GM18517 (cell line): Measurements from ENCODE around the gene LARP4.
"Not testable (repeated sequence)": the region's sequence is repeated elsewhere in the genome, so short reads cannot be mapped to it uniquely, and the experiment has no call there.

Experiments used
- ATAC-seq: cut with Tn5 transposase; IDR thresholded peaks from one replicate; pipeline ENCODE4 v1.9.1; 2021; ENCODE audit warnings: mild to moderate bottlenecking, moderate library complexity; ENCODE audit not compliant: unreplicated experiment

LARP4 gene

GRCh38 chr12:50400104-50400637 is 514 bp upstream of the LARP4 start:
- ATAC-seq = peak; percentile 10

DNA sequence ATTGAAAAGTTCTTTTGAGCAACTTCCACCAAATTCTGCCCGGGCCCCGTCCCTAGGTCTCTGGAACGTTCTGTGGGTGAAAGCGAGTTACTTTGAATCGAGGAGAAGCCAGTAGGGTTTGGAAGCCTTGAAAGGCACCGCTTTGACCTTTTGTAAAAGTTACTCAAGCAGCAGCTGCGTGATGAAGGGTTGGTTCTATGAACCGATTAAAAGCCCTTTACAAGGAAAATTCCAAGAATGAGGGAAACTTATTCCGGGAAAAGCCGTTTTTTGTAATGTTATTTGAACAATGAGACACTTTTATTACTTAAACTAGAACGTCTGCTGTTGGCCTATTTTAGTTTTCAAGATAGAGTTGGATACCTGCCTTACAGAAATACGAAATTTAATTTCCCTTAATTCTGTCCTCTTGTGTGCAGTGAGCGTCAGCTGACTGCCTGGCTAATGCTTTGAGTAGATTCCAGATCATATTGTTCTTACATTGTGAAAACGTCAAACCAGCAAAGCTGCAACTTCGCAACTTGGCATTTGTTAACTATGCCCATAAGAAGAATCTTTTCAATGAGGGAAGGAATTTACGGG is 906 bp downstream of the LARP4 start:
- ATAC-seq = no peak

DNA sequence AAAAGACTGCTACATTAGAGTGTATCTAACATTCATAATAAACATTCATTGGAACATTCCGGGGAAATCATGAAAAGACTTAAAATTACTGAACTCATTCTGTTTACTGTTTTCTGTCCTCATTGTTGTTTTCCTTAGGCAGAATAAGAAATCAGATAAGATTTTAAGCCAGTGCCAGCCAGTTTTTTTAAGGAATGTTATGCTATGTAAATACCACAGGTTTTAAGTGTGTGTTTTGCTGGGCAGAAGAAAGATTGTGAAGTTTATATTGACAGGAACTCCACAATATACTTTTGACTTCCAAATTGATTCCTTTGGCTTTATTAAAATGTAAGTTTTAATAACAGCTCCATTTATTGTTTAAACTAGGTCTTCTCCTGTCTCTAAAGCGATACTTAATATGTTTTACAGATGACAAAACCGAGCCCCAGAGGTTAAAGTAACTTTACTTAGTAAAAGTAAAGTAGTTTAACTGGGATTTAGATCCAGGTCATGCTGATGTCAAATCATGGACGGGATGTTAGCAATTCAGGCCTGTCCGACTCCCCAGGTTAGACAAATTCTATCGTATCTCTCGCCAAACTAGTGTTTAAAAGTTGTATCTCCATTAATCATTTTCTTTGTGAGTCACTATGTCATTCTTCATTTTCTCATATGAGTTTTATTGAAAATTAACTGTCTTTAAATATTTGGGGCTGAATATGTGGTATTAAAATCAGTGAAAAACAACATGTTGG is 1.7 kb downstream of the LARP4 start:
- ATAC-seq = no peak

DNA sequence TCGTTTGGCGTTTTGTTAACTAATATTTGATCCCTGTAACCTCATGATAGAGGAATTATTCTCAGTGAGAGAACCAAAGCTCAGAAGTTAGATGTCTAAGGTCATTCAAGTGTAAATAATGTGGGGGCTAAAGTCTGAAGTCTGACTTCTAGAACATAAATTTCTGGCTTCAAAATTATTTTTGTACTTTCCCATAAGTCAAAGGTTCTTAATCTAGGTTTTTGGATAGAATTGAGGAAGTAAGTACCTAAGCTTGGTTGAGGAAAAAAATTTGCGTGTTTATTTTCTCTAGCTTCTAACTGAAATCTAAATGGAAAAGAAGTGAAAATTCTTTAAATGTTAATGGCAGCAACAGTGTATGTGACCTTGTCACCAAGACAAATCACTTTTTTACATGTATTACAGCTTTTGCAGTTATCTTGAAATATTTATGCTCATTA is 2.3 kb downstream of the LARP4 start:
- ATAC-seq = no peak

DNA sequence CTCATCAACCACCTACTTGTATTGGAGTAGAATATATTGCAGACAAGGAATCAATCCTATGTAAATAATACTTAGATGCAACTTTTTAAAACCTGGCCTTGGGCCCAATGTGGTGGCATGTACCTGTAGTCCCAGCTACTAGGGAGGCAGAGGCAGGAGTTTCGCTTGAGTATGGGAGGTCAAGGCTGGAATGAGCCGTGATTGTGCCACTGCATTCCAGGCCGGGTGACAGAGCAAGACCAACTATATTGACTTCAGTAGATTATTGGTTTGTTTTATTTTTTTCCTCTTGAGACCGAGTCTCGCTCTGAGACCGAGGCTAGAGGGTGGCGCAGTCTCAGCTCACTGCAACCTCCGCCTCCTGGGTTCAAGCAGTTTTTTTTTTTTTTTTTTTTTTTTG is 3.6 kb downstream of the LARP4 start:
- no peak for ATAC-seq

DNA sequence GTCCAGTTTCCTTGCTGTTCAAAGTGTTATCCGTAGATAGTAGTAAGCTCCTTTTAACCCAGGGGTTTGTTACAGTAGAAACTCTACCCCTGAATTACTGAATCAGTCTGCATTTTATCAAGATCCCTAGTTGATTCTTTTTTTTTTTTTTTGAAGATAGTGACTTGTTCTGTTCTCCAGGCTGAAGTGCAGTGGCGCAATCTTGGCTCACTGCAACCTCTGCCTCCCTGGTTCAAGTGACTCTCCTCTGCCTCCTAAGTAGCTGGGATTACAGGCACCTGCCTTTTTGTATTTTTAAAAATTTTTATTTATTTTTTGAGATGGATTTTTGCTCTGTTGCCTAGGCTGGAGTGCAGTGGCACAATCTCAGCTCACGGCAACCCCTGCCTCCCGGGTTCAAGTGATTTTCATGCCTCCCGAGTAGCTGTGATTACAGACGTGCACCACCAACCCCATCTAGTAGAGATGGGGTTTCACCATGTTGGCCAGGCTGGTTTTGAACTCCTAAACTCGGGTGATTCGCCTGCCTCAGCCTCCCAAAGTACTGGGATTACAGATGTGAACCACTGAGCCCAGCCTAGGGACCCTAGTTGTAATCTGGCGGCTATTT is 10.5 kb downstream of the LARP4 start:
- ATAC-seq = no peak

- ATAC-seq = no peak
Measured at GRCh38 chr12:50415899-50416479, 15.3 kb downstream of the LARP4 start.

- no peak for ATAC-seq
Measured at GRCh38 chr12:50419112-50419909, 18.6 kb downstream of the LARP4 start.

DNA sequence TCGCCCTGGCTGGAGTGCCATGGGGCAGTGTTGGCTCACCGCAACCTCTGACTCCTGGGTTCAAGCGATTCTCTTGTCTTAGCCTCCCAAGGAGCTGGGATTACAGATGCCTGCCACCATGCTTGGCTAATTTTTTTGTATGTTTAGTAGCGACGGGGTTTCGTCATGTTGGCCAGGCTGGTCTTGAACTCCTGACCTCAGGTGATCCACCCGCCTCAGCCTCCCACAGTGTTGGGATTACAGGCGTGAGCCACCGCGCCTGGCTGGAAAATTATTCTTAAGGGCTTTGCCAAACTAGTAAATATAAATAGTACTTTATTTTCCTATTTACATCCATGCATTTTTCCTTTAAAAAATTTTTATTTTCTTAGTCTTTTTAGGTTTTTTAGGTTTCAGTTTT is 22.2 kb downstream of the LARP4 start:
- not testable (repeated sequence) for ATAC-seq

- not testable (repeated sequence) for ATAC-seq
Measured at GRCh38 chr12:50423342-50423741, 22.7 kb downstream of the LARP4 start.

GRCh38 chr12:50425589-50426258 is 25.0 kb downstream of the LARP4 start:
- no peak for ATAC-seq

GRCh38 chr12:50431656-50432055 is 31.0 kb downstream of the LARP4 start:
- ATAC-seq = not testable (repeated sequence)

- no peak for ATAC-seq
Measured at GRCh38 chr12:50440288-50440687, 39.6 kb downstream of the LARP4 start.

- no peak for ATAC-seq
Measured at GRCh38 chr12:50441763-50442162, 41.1 kb downstream of the LARP4 start.

DNA sequence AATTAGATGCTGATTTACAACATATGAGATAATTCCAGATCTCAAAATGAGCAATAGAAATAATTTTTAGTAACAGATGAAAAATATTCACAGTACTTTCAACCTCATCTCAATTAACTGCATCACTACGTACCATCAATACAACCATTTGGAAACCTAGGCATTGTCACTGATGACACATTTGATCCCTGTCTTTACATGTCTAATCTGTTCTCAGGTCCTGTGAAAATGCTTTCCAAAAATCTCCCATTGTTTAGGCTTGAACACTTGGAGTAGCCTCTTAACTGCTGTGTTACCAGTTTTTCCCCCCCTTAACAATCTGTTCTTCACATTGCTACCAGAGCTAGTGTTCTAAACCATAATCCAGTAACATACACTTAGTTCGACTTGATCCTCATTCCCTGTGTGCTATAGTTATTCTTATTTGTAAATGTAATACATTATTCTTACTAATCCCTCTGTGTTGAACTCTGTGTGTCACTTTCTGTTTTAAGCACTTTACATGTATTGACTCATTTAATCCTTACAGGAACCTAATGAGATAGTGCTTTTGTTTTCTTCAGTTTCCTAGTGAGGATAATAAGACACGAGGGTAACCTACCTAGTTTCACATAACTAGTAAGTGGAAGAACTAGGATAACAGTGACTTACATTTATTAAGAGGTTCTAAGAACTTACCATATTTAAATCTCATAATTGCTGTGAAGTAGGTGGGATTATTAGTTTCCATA is 41.7 kb downstream of the LARP4 start:
- no peak for ATAC-seq

GRCh38 chr12:50449671-50450070 is 49.0 kb downstream of the LARP4 start:
- not testable (repeated sequence) for ATAC-seq

DNA sequence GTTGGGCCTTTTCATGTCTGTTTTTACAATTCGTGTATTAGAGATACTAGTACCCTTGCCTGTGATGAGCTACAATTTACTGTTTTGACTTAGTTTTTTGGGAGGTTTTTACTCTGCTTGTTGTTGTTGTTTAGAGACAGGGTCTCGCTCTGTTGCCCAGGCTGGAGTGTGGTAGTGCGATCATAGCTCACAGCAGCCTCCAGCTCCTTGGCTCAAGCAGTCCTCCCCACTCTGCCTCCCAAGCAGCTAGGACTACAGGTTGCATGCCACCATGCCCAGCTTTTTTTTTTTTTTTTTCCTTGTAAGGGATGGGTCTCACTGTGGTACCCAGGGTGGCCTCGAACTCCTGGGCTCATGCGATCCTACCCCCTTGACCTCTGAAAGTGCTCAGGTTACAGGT is 52.1 kb downstream of the LARP4 start:
- ATAC-seq = no peak

- ATAC-seq = no peak
Measured at GRCh38 chr12:50453872-50454271, 53.2 kb downstream of the LARP4 start.

DNA sequence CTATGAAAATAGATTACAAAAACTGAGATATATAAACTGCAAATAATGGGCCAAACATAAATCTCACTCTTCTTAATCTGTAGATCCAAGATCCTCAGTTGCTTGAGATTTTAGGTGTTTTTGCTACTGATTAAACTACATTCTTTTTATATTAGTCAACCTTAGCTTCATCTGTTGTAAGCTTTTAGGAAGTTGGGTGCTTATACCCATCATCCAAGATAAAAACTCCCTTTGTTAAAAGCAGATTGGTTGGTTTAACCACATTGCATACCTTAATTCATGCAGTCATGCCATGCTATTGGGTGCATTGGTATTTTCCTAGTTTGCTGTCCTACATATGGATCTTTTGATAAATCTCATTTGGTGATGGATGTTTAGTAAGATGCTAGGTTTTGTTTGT is 57.9 kb downstream of the LARP4 start:
- ATAC-seq = no peak

GRCh38 chr12:50467439-50467838 is 66.8 kb downstream of the LARP4 start:
- ATAC-seq = no peak
